GM19397 (cell line): Measurements from ENCODE around the gene COG4.
"Not testable (repeated sequence)": the region's sequence is repeated elsewhere in the genome, so short reads cannot be mapped to it uniquely, and the experiment has no call there.

ENCODE experiments used
- ATAC-seq: cut with Tn5 transposase; IDR thresholded peaks from one replicate; pipeline ENCODE4 v1.9.1; 2021; ENCODE audit warnings: mild to moderate bottlenecking, moderate library complexity; ENCODE audit not compliant: unreplicated experiment

Gene COG4

DNA sequence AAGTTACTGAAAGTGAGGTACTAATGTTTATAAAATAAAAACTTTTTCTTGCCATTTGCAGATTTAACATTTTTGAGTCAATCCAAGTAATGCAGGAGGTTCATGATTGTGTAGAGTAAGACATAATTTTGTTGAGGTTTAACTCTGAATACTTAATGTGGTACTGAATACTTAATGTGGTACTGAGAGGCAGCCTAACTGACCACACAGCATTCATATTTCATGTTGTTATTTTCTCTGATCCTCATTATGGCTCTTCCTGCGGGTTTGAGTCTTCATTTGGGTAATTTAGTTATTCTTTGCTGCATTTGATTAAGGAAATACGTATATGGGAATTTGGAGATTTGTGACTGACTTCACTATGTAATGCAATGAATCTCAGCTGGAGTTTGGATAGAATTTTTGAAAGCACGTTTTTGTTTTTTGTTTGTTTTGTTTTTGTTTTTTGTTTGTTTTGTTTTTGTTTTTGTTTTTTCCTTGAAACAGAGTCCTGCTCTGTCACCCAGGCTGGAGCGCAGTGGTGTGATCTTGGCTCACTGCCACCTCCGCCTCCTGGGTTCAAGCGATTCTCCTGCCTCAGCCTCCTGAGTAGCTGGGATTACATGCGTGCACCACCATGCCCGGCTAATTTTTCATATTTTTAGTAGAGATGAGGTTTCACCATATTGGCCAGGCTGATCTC lies 4.1 kb upstream of the COG4 start:
- ATAC-seq: no peak

DNA sequence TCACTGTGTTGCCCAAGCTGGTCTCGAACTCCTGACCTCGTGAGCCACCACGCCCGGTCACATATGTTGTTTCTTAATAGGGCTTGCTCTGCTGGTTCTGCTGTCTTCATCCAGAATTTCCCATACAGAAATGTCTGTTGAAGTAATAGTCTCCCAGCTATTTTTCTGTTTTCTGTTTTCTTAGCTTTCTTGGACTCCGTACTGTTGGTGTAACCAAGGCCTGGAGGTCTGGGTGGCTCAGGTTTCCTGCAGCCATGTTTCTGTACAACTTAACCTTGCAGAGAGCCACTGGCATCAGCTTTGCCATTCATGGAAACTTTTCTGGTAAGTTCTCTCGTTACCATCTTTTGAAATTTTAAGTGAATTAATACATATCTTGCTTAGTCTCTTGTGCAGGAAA lies 3.0 kb upstream of the COG4 start:
- no peak for ATAC-seq

DNA sequence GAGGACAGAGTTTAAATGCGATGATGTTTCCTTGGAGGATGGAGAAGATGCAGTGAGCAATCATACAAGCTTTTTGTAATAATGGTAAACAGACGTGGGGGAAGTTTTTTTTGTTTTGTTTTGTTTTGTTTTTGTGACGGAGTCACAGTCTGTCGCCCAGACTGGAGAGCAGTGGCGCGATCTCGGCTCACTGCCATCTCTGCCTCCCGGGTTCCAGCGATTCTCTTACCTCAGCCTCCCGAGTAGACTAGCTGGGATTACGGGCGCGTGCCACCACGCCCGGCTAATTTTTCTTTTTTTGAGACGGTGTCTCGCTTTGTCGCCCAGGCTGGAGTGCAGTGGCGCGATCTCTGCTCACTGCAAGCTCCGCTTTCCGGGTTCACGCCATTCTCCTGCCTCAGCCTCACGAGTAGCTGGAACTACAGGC lies 1.1 kb upstream of the COG4 start:
- ATAC-seq: not testable (repeated sequence)

DNA sequence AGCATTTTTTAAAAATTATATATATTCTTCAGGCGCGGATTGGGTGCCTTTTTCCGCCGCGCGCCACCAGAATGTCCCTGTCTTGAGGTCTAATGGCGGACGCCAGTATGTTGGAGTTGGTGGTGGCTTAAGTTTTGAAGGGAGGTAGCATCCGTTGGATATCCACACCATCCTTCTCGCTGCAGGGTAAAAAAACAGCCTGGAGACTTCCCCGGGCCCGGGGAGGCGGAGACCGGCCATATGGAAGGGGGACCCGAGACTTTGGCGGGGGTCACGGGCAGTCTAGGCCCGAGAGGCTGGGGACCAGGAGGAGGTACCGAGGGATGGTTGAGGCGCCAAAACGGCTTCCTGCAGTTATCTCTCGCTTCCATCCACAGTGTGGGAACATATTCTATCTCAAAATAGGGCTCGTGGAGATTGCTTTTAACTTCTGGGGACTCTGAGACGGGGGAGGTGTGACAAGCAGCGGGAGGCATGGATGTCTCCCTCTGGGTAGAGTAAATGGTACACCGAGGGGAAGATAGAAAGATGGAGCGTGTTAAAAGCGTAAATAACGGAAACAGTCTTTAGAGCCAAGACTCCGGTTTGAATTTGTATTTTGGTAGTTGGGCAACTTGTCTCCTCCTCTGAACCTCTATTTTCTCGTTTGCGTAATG lies 517 bp upstream of the COG4 start, which contains the start of gene SF3B3:
Gene SF3B3 (plus strand): TSS at position 74 of the 656 bp plus-strand sequence. CDS start 2,841 bp downstream, outside the sequence.
- ATAC-seq: peak; percentile 58

DNA sequence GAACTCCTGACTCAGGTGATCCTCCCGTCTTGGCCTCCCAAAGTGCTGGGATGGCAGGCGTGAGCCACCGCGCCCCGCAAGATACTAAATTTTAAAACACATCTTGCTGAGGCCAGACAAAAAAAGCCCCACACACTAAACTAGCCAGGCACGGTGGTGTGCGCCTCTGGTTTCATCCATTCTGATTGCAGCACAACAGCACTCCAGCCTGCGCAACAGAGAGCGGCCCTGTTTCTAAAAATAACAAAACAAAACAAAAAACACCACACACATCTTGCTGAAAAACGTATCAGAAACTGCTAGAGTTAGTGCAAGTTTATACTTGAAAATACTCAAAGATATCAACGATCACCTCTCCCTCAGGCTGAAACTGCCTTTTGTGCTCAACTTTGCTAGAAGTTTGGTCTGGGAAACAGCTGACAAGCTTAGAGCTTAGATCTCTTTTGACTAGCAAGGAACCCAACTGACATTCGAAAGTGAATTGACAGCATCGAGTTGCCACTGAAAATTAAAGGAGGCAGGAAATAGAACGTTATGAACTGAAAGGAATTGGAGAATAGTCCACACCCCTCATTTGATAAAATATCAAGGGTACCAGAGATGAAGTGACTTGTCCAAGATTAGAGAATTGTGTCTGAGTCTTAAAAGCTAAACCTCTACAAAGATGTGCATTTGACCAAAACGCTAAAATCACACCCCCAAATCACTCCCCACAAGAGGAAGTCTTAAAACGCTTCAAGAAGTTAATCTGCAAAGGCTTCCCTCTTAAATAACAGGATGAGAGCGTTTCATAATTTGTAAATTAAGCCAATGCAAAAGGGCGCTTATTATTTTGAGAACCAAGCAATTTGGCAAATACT lies 908 bp downstream of the COG4 start:
- no peak for ATAC-seq

DNA sequence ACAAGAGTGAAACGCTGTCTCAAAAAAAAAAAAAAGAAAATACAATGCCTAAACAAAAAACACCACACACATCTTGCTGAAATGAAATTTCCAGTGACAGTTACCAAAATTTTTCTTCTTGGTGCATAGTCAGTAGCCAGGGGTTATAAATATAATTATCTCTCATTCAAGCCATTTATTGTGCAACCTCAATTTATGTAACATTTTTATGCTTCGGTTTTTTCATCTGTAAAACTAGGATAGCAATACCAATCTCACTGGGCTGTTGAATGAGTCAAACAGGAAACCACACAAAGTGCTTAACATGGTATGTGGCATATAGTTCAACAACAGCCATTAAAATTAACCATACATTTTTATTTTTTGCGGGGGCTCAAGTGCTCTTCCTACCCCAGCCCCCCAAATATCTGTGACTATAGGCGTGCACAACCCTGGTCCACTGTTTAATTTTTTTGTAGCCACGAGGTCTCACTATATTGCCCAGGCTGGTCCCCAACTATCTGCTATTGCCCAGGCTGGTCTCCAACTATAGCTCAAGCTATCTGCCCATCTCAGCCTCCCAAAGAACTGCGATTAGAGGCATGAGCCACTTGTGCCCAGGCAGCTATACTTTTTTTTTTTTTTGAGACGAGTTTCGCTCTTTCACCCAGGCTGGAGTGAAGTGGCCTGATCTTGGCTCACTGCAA lies 2.6 kb downstream of the COG4 start:
- ATAC-seq: no peak

DNA sequence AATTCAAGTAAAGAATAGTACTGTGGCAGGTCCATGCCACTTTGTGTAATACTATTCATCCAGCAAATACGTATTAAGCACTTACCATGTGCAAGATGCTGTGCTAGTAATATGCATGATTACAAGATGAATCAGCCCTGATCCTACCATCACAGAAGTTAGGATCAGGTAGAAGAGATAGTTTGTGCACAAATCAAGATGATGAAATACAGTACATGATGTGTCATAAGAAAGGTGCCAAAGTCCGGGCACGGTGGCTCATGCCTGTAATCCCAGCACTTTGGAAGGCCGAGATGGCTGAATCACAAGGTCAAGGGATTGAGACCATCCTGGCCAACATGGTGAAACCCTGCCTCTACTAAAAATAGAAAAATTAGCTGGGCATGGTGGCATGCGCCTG lies 10.9 kb downstream of the COG4 start:
- no peak for ATAC-seq

DNA sequence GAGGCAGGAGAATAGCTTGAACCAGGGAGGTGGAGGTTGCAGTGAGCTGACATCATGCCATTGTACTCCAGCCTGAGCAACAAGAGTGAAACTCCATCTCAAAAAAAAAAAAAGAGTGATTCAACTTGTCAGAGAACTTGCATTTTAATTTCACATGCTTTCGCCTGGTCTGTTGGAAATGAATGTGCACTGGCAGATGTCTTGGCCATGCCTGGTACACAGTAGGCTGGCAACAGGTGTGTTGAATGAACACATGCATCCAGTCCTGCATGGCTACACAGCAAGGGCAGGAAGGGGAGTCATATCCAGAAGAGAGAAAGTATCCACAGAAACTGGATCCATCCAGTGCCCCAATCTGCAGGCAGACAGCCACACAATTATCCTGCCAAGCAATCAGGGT lies 11.5 kb downstream of the COG4 start:
- no peak for ATAC-seq

DNA sequence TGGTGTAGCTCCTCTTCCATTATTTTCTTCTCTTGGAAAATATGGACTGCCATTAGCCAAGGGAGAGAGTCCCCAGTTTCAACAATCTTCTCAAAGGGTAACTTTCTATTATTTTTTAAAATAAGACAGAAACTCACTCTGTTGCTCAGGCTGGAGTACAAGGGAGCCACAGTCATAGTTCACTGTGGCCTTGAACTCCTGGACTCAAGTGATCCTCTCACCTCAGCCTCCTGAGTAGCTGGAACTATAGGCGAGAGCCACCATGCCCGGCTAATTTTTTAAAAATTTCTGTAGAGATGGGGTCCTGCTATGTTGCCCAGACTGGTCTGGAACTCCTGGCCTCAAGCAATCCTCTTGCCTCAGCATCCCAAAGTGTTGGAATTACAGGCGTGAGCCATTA lies 13.1 kb downstream of the COG4 start:
- no peak for ATAC-seq

DNA sequence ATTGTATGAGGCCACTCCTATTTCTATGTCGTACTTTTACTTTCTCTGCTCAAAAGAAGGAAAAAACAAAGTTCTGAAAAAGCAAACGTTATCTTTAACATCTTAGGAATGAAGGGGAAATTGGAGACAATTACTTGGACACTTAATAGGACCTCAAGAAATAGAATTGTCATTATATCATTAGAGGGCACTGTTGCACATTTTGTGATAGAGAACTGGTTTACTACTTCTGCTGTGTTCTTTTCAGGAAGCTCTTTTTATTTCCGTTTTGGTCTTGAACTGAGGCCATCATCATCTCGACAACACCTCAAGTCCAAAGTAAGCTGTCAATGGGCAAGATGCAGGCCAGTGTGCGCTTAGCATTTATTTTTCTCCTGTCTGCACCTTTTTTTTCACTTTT lies 14.6 kb downstream of the COG4 start:
- ATAC-seq: no peak

DNA sequence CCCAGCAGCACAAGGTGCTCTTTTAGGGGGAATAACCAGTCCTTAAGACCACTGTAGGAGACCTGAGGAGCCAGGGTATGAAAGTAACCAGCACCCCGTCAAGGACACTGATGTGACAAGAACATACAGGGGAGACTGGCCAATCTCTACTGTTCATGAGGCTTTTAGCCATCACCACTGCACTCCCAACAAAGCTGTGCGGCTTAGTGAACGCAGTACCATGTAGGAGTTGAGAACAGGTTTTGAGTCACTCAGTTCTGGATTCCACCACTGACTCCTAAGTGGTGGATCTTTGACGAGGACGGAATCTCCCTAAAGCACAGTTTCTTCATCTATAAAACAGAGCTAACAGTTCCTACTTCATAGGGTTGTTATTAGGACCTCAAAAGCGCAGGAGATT lies 26.8 kb downstream of the COG4 start:
- no peak for ATAC-seq

DNA sequence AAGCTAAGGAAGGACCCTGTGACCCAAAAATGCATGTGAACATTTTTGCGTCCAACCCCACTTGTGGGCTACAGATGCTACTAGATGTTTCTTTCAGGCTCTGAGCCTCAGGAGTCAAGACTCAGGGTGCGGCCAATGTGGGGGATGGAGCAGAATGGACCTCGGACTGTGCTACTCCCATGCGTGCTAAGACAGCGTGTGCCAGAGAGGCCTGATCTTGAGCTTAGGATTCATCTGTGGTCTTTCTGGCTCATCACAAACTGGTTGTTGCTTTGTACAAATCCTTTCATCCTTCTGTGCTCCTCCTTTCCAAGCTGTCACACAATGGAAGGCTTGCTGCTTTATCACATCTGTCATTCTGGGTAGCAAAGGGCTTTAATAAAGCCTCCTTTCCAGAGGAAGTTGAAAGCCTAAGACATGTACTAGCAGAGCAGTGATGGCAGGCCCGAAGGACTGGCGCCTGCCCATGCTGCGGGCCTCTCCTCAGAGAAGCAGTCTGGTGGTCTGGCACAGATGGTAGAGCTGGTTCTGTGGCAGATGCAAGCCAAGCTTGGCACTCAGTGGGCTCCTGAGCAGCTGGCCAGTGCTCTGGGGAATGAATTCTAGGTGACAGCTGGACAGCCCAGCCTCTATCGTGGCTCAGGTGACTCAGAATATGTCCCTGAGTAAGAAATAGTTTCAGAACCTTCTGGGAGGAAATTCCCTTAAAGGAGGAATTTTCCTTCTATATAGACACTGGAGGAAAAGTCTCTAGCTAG lies 27.8 kb downstream of the COG4 start:
- no peak for ATAC-seq

DNA sequence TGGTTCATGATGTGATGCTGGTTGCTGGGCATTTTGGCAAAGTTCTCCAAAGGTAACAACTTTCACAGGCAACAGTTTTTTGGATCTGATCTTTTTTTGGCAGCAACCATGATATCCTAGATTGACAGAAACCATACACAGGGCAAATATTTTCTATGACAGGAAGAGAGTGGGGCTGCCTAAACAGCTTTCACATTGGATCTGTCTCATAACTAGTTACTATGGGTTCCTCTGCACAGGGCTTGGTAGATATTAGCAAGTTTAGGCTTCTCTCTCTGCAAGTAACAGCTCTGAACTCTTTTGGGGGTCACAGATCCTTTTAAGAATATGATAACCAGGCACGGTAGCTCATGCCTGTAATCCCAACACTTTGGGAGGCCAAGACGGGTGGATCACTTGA lies 28.6 kb downstream of the COG4 start:
- ATAC-seq: no peak

DNA sequence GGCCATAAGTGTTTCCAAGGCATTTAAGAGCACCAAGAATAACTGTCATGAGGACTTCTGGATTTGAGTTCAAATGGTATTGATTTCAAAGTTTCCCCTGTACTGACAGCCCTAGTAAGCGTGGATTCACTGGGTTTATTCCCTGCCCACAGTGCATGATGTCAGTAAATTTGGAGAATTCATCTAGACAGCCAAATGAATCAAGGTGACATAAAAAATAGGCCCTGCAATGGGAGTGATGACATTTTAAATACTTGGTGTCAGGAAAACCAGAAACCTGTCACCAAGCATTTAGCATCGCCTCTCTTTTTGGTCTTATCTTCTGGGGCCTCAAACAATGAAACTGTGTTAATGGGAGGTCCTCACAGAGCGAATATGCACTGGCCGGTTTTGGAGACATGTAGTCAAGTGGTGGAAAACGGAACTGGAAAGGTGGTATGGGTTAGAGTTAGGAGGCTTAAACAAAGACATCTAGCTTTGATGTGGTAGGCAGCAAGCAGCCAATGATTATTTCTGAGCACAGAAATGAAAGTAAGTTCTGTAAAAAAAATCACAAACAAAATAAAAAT lies 29.1 kb downstream of the COG4 start:
- no peak for ATAC-seq

DNA sequence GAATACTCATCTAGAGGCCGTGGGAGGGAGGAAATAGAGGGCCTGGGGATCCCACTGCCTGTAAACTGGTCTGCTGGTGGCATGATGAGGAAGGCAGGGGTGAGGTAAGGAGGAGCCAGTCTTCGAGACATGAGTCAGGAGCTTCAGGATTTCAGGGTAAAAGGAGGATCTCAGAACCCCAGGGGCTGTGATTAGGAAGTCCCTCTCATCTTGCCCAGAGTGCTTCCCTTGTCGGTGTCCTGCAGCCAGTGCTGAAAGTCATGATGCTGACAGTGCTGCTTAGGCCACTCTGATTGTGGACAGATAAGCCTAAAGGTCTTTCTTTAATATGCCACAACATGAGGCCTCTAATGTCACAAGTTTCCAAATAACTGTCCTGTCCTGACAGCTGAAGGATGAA lies 29.6 kb downstream of the COG4 start:
- ATAC-seq: no peak

DNA sequence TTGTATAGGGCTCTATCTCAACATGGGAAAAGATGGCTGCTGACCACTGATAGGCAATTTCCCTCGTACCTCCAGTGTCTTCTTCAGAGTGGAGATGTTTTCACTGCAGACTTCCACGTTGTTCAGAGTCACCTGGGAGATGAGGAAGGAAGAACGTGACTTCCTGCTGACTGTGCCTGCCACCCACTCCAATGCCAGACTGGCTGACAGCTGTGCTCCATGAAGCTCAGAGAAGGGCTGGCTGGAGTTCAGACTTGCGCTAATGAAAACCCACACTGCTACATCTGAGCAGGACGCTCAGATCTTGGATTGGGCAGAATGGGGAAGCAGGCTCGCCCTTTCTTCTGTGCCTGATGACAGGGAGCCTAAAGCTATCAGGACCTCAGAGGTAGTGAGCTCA lies 33.1 kb downstream of the COG4 start:
- ATAC-seq: no peak

DNA sequence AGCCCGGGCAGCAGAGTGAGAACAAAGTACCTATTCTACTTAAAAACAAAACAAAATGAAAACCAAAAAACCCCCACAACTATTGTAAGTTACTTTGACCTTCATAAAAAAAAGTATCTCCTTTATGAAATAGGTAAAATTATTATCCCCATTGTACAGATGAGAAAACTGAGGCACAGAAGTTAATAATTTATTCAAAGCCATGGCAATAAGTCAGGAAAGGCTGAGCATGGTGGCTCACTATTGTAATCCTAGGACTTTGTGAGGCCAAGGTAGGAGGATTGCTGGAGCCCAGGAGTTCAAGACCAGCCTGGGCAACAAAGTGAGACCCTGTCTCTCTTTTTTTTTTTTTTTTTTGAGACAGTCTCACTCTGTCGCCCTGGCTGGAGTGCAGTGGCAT lies 38.5 kb downstream of the COG4 start:
- no peak for ATAC-seq

DNA sequence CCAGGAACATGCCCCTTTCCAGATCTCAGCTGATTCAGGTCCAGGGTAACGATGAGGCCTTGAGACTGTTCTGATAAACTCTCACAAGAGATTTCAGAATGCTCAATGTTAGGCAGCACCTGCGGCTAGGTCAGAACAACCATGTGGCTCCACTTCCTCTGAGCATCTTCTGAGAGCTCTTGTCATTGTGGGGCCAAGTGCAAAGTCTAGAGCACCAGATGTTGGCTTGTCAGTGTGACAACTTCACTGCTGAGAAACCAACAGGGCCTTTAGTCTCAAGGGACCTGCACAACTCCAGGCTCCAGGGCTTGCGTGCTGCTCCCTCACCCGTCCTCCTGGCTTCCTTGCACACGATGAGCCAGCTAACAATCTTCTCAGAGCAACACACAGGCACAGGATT lies 39.9 kb downstream of the COG4 start:
- ATAC-seq: no peak

DNA sequence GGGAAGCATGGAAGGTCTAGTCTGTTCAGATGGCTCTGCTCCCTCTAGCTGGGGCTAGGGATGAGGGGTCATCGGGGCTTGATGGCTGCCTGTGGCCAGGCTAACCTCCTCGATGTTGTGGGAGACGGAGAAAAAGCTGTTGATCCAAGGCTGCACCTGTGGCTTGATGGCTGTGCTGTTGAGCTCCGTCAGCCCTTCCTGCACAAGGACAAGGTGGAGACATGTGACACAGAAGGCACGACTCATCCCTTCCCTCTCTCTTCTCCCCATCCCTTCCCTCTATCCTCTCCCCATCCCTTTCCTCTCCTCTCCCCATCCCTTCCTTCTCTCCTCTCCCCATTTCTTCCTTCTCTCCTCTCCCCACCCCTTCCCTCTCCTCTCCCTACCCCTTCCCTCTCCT lies 40.7 kb downstream of the COG4 start:
- ATAC-seq: no peak

DNA sequence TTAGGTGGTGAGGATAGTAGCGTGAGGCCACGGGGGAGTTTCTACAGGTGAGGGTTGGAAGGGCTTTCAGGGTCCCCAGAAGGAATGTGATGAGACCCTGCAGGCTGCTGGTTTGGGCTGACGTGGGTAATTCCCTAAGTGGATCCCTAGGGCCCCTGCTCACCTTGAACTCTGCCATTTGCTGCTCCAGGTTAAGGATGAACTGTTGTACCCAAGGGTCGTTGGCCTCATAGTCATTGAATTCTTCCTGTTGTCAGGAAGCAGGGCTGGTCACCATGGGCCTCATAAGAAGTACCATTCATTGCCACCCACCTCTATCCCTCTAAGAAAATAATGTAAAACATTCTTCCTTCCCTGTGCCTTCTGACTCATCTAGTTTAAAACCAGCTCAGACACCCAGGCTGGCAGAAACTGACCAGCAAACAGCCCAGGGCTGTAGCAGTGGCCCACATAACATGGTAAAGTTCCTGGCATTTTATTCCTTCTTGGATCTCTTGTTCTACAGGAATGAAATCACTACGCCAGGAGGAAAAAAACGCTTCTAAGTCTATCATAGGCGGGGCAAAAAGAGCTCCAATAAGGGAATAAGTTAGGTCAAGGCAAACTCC lies 41.3 kb downstream of the COG4 start:
- no peak for ATAC-seq
